HG02759 (cell line): ENCODE data around the gene MLLT3.

ENCODE experiments used
- ATAC-seq: cut with Tn5 transposase; IDR thresholded peaks from one replicate; pipeline ENCODE4 v1.9.1; 2021; ENCODE audit warnings: mild to moderate bottlenecking, moderate library complexity; ENCODE audit not compliant: unreplicated experiment

Gene MLLT3

DNA sequence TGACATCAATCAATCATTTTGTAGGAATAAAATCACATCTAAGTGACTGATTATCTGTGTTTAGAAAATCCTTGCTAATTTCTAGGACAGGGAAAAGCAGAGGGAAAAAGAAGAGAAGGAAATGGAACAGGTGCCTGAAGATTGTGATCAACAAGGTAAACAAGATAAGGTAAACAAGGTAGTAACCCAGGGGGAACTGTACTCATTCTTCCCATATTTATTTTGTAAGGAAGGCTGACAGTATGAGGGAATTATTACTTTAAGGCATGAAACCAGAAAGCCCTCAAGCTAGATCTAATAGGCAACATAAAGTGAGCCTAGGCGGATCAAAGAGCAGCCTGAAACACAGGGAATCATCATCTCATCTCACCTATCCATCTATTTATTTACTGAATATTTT is 231.1 kb downstream of the MLLT3 start:
- no peak for ATAC-seq

DNA sequence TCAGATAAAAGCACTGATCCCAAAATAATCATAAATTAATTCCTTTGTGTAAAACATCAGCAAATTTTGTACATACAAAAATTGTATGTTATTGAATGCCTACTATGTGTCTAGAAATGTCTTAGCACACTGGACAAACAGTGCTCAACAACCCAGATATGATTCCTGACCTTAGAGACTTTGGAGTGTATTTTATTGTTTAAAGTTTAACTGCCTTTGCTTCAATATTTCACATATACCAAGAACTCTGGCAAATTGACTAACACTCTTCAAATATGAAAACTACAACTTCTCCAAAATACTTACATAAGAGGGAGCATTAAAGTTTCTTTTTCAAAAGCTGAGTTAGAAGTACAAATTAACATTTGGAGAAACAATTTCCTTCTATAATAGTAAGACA is 231.9 kb downstream of the MLLT3 start:
- no peak for ATAC-seq

DNA sequence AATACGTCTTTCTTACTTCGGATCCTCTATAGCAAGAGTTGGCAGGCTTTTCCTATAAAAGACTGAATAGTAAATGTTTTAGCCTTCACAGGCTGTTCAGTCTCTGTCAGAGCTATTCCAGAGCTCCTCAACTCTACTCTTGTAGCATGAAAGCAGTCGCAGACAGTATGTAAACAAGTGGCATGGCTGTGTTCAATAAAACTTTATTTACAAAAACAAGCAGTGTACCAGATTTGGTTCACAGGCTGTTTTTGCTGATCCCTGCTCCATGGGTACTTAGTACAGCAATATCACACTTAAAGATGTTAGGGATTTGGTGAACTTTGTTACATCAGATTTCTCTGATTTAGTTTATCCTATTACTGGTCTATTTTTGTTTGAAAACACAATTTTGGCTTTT is 235.2 kb downstream of the MLLT3 start:
- no peak for ATAC-seq

DNA sequence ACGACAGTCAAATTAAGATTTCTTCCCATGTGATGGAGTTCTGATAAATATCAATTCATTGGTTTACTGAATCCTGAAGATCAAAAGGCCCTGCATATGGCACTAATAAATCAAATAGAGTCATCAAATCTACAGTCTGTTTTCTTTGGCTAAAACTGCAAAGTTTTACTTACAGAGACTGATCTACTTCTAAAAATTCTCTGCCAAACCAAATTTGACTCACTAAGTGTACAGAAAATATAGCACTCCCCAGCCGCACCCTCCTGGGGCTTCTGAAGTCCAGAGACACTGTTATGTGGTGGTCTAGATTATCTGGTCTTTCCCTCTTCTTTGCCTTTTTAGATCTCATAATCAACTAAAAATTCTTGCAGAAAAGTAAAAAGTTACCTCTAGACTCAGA is 237.7 kb downstream of the MLLT3 start:
- ATAC-seq, result no peak

DNA sequence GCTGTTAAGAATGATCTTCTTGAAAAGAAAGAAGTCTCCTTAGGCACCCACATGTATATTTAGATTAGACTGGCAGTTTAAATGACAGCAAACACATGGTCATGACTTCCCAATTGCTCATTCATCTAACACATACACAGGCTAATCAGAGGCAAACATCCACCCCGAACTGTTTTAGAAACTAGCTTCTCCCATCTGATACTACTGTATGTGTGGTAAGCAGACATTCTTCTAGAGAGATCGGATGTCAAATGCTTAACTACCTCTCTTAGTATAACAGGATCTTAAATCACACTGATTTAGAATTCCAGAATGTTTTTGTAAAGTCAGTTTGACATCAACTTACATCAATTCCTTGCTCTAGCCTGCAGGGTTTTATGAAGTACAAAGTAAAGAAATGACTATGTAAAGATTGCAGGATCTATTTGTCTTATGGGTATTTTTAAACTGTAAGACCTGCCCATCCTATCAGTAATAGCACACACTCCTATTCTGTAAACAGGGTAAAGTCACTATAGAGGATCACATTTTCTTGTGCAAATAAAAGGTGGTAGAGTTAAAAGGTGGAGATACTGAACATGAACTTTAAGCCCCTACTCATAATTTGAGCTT is 239.7 kb downstream of the MLLT3 start:
- ATAC-seq, result peak; percentile 64

DNA sequence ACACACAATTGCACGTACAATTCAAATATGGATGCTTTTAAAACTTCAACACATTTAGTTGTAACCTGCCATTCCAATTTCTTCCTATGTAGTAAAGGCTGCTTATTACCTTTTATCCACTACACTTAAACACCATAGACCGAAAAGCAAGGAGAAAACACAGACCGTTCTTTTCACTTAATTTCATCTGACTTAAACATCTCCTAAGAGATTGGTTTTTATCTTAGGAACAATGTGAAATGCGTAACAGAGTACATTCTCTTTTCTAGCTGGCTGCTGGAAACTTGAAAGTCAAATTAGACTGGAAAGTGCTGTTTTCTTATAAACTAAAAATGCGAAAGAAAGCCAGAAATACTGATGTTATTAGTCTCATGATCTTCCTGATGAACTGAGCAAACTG is 241.8 kb downstream of the MLLT3 start:
- no peak for ATAC-seq

DNA sequence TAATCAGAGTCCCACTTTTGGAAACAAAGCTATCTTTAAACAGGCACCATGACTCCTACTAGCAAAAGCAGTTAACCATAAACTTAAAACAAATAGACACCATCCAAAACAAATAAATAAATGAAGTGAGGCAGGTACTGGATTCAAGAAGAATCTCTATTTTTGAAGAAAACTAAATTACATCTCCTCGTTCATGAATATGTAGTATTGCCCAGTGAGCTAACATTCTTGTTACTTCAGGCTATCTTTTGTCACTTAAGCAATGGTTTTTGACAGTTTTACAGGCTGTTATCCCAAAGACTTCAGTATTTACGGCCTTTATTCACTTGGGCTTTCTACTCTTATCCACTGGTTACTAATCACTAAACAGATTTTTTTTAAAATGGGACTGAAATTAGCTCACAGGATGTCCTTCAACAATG is 242.5 kb downstream of the MLLT3 start:
- ATAC-seq, result no peak

DNA sequence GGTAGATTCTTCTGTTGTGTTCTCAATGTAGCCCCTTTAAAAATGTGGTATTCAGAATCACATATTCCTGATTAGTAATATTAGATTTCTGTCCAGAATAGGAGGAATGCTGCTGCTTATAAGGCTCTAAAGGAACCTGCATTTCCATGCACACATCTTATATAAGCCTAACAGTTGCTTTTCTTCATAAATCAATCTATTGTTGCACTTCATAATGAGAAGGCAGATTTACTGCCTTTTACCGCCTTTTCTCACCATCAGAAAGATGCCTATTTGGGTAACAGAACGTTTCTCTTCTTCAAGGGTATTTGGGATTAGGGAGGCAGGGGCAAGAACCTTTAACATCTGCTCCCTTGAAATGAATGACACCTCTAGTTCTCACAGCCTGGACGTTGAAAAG is 243.4 kb downstream of the MLLT3 start:
- ATAC-seq, result no peak

DNA sequence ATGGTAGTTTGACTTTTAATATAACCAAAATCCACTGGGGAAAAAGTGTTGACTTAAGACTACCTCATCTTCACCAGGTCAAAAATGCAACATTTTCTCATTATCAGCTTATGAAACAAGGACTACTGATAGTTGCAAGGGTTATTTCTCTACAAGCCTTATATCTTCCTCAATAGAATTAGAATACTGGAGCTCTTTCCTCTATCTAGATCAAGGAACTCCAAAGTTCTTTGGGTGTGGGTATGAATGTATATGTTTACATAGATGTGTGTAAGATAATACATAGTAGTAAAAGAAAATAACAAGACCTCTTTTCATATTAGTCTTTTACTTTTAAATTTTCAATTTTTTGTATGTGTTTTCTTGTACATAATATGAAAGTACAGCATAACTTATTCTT is 244.5 kb downstream of the MLLT3 start:
- no peak for ATAC-seq

DNA sequence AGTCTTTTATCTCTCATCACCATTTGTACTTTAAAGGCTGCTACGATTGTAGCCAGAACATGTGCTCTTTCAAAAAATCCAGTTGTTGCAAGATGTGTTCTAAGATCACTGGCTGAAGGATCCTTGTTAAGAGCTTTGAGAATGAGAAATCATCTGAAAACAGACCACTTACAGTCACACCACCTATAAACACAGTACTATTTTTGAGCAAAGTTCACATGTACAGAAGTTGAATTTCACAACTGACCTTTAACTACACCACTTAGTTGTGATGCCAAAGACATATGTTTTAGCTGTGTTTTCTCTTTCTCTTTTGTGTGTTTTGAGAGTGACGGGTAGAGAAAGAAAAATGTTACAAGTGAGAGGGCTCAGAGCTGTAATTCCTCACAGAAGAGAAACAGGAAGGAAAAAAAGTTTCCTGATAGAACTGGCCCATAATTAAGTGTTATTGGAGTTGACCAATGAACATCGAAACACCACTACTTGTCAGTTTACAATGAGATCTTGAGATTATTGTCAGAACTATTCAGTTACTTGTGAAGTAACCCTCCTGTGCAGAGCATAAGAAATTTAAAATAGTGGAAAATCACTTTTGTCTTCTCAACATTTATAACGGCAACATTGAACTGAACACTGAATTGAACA is 245.4 kb downstream of the MLLT3 start:
- ATAC-seq, result no peak

DNA sequence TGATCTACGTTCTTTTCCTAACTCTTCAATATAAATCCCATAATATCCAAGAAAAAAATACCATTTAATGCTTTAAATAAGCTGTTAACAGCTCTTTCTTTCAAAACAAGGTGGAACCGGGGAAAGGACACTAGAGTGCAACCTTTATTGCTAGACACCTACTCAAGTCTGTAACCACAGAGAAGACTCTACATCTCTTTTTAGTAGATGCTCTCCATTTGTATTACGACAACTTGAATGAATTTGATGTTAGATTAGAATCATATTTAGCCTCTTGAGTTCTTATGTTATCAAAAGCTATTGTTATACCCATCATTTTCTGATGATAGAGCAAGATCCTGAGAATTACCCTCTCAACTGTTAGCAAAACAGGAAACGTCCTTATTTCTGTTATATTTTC is 246.3 kb downstream of the MLLT3 start:
- no peak for ATAC-seq

DNA sequence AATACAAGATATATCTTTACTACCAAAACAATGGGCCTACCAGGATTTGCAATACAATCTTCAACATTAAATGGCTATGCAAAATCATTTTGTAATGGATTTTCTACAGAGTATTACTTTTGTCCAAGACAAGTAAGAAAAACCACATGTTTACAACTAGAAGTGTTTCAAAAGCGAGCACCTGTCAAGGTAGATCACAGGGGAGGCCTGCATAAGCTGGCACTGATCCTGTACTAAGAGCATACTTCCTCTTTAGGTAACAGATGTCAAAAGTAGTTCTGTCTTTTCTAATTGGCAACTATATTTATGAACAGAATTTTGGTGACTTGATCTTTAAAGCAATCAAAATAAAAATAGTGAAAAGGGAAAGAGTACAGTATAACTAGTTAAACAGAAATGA is 249.0 kb downstream of the MLLT3 start:
- ATAC-seq, result peak; percentile 45

DNA sequence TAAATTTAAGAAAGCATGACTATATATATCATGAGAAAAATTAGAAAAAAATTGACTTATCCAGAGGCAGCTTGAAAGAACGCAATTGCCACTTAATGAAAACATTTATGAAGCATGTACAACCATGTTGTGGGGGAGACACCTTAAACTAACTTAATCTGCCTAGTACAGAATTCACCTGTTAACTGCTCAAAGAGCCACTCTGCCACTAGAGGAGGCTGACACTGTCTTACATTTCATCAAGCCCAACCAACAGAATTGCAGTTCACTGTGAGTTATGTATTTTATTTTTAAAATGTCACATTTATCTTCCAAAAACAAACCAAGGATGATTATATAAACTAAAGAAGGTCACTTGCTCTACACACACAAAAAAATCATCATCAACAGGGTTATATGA is 252.9 kb downstream of the MLLT3 start:
- ATAC-seq, result no peak

DNA sequence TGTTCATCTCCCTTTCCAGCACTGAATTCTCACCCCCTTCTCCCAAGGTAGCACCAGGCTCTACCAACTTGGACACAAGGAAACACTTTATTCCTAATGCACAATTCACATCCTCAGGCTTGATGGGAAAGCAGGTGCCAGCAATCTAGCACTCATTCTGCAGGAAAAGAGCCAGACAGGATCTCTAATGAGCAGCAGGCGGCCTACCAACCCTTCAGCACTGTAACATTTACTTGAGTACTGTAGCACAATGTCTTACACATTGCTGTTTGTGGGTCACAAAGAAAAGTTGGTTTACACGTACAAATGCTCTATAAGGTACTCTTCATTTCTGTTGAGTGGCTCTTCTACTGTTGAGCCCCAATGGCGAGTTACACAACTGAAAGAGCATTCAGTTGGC is 254.4 kb downstream of the MLLT3 start:
- ATAC-seq, result no peak

DNA sequence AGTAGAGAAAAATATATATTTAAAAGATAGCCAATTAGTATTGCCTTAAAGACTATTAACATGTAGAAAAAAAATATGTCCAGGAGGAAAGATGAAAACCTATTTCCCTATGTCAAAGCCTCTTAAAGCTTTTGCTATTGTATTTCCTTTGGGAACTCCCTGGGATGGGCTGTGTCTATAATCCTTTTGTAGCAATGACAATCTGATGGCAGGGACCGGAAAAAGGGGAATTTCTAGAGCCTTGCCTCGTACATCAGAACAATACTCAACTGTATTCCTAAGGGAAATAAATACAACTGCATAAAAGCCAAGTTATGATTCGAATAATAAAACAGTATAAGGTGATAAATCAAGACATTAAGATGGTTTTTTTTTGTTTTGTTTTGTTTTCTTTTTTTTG is 257.3 kb downstream of the MLLT3 start:
- ATAC-seq, result no peak

DNA sequence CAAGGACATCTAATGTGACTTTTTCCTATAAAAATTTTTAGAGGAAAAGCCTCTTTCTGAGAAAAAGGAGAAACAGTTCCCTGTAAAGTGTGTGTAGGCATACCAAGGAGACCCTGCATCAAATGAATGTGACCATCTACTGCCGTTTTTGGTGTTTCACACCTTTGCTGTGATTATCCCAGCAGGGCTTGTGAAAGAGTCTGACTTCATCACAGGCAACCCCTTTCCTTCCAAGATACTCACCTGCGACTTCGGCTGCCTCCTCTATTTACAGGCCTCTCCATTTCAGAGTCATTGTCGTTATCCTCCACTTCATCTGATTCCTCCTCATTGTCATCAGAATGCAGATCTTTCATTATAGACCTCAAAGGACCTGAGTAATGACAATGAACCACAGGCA is 259.1 kb downstream of the MLLT3 start:
- ATAC-seq, result no peak

DNA sequence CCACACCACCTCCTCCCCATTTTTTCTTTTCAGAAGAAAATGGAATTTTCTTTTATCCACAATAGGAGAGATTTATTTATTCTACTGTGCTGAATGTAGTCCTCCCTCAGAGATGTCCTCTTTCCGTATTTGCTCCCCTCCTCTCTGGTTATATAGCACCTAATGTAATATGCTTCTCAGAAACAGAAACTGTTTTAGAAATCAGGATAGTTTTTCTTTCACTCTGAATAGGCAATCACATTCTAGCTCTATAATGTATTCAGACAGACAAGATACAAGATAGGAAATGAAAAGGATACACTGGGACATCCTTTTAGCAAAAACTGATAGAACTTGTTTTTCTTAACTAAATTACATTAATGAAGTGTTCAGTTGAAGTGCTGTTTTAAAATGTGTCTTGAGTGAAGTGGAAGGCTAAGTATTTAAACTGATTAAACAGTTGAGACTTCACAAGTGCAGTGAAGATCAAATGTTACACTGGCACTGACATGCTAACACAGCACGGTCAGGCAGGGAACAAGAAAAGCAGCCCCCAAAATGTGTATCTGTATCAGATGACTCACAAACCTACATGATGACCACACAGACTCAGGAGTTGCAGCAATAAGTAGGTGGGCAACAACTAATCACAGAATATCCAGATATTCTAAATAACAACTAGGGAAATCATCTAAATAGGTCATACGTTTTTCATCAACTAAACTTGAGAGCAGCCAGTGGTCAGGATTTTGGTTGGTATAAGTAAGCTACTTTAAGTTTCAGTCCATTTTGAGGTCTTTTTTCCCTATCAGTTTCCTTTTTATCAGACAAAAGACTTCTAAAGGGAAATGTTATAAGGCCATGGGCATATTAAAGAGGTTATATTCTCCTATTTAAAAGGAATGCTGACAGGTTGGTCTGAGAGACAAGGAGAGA is 260.4 kb downstream of the MLLT3 start:
- ATAC-seq, result no peak

DNA sequence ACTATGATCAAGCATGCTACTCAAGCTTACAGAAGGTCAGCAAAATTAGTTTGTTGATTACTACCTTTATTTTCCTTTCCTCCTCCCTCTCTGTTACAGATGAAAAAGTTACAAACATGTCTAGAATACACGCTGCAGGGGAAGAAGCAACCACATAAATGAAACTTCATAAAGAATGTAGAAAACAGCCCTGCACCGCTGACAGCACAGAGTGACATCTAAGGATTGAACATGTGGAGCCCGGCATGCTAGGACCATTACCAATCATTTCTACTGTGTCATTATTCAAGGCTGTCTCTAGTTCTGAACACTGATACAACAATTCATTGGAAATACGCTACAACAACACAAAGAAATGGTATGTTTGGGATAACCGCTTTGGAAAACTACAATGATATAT is 261.1 kb downstream of the MLLT3 start:
- no peak for ATAC-seq

DNA sequence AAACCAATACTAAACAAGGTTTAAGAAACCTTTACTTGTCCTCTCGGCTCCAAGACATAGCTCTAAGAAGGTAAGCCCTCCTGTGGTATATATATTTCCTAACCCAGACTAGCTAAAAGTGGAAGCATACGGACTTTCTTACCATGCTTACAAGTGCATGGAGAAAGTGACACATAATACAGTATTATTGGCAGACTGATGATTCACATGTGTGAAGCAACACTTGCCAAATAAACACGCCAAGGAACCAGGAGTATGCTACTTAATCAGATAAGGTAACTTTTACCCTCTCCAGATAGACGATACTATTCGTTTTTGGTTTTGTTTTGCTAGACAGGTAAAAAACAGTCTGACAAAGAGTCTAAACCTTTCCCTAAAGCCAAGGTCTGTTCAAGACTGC is 264.1 kb downstream of the MLLT3 start:
- ATAC-seq, result no peak

DNA sequence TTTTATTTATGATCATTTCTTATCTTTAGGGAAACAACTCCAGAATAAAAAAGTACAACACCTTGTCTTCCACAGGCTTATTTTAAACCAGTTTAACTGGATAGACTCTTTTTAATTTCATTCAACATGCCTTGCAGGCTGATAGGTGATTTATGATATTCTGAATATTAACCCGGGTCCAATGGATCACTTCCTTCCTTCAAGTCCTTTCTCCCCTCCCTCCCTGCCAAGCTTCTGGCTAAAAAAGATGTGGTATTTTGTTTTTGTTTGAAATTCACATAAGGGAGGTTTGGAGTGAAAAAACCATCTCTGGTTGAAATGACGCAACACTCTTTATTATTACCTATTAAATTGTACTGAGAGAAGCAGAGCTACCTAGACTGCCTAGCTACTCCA is 265.3 kb downstream of the MLLT3 start:
- no peak for ATAC-seq

DNA sequence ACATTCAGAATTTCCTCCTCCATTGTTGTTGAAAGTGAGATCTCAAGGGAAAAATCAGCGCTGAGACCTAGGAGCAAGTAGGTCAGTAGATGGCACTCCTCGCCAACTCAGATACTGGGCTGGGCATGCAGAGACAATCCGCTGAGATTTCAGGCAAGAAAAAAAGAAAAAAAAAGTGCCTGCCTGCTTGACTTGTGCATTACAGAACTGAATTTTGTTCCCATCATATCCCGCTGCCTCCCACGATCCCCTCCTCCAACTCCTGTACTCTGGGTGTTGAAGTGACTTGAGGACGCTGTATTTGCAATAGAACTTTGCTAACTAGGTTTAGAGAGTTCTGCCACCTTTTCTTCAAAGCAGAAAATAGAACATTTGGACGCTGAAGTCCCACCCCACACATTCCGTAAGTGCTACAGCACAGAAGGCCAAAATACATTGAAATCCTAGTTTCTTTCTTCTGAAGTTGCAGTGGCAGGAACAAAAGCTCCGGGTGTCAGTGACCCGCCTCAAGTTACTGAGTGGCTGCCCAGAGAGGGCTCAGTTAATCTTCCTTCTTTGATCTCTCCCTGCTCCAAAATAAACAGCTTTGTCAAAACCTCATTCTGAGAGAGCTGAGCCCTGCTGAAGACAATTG is 265.8 kb downstream of the MLLT3 start:
- peak; percentile 41 for ATAC-seq

DNA sequence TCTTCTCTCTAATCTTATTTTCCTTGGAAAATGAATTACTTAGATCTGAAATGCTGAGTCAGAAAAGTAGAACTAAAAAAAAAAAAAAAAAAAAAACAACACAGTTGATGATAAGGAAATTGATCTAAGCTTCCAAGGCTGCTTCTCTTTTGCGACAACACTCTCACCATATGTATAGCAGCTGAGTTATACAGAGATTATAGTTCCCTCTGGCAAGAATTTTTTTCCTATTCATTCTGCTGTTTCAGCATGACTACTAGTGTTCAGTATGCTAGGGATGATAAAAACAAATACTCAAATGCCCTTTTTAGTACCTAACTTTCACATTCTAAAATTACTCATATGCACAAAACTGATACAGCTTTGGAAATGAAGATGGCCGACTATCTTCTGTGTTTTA is 267.3 kb downstream of the MLLT3 start:
- peak; percentile 42 for ATAC-seq
